Right hindlimb (tissue), 1 donor: ENCODE data around the gene IRF2BPL.

Experiments used
- DNase-seq: peaks from one replicate; pipeline ENCODE4 v3.0.0-alpha.2; 2018

Gene IRF2BPL

DNA sequence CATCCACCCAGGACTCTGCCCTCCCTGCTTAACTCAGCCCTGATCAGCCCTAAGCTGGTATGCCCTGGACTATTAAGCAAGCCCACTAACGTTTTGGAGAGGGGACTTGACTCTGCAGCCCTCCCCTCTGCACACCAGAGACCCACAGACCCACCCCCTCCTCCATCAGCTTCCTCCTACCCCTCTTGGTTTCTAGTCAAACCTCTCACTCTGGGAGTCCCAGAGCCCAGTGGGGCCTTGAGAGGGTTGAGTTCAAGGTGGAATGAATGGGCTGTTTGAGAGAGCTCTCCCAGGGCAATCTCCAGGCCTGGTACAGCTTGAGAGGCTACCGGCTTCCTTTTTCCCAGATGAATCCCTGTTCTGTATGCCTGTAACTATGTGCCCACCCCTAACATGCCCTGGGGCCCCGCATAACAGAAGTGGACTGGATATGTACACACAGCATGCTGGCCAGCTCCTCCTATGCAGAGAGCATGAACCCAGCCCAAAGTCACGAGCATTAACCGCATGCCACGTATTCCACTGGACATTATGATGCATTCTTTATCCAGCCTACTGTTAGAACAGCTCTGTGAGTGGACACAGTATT lies 43.6 kb downstream of the IRF2BPL start:
- peak; percentile 63 for DNase-seq

DNA sequence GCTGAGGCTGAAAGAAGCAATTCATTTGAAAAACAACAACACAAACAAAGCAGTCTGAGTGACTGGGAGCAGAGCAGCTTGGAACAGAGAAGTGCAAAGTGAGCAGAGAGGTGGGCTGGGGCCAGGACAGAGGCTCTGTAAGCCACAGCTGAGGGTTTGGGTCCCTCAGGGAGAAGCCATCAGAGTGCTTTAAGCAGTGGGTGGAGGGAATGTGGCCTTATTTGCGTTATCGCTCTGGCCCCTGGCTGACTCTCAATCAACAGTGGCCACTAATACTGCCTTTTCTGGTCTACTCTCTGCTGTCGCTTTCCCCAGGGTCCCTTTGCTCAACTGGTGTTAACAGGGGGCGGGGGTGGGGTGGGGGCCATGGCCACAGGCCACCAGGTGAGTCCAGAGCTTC lies 44.2 kb downstream of the IRF2BPL start:
- no peak for DNase-seq

DNA sequence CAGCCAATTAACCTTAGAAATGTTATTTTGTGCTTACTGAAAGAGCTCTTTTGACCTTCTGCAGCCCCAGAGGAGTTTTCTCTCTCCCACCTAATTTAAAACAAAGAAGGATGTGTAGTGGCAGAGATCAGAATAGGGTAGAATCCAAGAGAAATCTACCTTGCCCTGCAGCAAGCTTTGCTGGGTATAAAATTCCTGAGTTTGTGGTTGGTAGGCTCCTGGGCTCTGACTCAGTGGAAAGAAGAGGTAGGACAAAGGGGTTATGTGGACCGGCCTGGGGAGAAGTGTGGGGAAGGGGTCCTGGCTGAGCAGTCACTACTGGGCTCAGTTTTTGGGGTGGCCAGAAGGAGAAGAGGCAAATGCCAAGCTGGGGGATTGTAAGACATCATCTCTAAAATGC lies 46.8 kb downstream of the IRF2BPL start:
- DNase-seq, result no peak

DNA sequence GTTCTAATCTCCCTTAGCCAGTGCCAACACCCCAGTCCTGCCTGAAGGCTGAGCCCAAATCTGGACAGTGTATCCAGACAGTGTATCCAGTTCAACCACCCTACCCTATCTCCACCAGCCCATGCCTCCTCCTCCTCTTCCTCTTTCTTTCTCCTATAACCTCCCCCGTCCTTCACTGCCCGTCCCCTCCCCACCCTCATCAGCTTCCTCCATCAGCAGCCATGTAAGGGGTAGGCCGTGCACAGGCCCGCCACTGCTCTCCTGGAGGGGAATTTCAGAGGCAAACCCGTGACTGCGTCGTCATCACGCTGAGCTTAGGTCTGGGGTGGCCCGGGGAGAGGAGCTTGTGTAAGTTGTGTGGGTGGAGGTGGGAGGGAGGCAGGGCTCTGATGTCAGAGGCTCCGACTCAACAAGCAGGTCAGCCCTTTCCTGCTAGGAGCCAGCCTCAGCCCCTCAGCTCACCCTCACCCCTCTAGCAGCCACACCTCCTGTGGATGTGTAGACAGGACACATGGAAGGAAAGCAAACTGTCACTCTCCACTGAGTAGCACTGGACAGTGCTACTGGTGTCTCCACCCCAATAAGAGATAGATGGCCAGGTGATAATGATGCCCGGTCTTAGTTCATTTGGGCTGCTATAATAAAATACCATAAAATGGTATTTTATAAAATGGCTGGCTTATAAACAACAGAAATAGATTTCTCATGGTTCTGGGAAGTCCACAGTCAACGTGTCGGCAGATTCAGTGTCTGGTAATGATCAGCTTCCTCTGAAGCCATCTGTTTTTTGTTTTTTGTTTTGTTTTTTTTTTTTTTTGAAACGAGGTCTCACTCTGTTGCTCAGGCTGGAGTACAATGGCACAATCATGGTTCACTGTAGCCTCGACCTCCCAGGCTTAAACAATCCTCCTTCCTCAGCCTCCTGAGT lies 50.5 kb downstream of the IRF2BPL start:
- no peak for DNase-seq

DNA sequence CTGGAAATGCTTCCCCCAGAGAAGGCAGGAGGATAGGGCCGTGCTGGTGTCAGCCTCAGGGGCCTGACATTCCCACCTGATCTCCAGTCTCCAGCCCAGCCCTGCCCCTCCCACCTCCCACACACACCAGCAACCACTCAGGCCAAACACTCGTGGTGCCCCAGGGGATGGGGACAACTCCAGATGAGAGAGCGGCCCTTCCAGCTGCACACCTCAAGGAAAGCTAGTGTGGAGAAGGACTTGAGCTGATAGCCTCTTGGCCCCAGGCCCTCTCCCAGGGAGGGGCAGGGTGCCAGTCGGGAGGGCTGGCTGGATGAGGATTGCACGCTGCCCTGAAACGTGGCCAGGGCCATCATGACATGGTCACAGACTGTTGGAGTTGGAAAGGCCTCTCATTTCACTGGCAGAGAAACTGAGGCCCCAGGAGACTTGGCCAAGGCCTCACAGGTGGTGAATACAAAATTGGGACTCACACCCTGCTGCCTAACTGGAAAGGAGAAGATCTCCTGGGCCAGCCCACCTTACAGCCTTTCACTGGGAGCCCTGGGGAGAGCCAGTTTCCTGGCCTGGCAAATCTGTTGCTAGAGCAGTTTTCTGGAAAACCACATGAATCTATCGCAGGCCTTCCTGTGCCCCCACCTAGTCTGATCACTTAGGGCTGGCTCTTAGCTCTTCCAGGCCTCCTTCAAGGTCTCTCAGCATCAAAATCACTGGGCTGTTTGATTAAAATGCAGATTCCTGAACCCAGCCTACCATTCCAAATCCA lies 52.1 kb downstream of the IRF2BPL start:
- DNase-seq, result no peak

DNA sequence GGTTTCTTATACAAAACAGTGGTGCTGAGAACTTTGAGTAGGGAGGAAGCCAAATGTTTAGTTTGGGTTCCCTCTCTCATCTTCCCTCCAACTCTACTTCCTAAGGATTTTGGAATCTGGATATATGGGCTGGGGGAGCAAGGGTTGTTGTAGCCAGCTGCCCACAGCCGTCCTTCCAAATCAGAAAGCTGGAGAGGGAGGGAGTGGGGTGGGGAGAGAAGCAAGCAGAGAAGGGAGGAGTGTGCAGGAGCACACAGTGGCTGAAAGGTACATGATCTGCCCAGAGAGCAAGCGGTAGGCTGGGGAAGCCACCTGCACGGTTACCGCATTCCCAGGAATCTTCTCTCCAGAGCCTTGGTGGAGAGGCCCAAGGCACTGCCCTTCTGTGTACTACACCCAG lies 52.7 kb downstream of the IRF2BPL start:
- DNase-seq, result no peak

DNA sequence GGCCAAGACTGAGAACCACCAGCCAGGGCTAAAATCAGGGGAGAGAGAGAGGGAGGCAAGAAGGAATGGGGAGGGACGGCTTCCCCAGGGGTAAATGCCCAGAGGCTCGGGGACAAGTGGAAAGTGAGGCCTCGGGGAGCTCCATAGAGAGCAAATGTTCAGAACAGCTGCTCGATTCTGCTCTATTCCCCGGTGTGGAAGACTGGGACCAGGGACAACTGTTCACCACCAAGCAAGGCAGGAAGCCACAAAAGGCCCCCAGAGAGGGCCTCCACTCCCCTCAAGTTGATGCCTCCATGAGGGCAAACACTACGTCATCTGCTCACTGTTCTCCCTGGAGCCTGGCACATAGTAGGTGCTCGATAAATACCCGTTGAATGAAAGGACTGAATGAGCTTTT lies 53.5 kb downstream of the IRF2BPL start:
- DNase-seq, result no peak
